ENCODE results near the gene PCDHAC1.

PCDHAC1 gene

GRCh38 chr5:140967226-140967893 is 41.3 kb downstream of the PCDHAC1 start:
- DNase-seq = no peak

- no peak for DNase-seq
These were observed 43.8 kb downstream of the PCDHAC1 start for GRCh38 chr5:140969880-140970279.

- no peak for DNase-seq
These were observed 47.5 kb downstream of the PCDHAC1 start for GRCh38 chr5:140973550-140973949.

- no peak for DNase-seq
These were observed 50.9 kb downstream of the PCDHAC1 start for GRCh38 chr5:140977003-140977402.

GRCh38 chr5:140978260-140978659 is 52.2 kb downstream of the PCDHAC1 start:
- no peak for DNase-seq

GRCh38 chr5:140978983-140979382 is 52.9 kb downstream of the PCDHAC1 start:
- DNase-seq = no peak

Measured in COR-L47 (cell line).